ENCODE results near the gene MARCHF10. TPM values are rescaled to one million over a fixed set of nuclear protein-coding genes. Genes with fewer than 3 reads are reported as not detected.
"Not testable (repeated sequence)": the region's sequence is repeated elsewhere in the genome, so short reads cannot be mapped to it uniquely, and the experiment has no call there.

MARCHF10 gene
- total and polyA plus RNA-seq, 9 of the 15 experiments (the other 6 are each of a cell fraction or from before 2014, with no cell fraction given) = not detected

GRCh38 chr17:62698459-62698858 is 109.7 kb downstream of the MARCHF10 start:
- H4K20me1 ChIP-seq (replicated peaks; ENCODE audit: control insufficient read depth, insufficient read depth, low read length); CTCF ChIA-PET (ENCODE audit: low intra/inter-chr PET ratio); H3K9ac ChIP-seq (ENCODE audit: insufficient read depth in 1 of 2, low read depth in 2 of 2, low read length in 2 of 2); H3K4me3 ChIP-seq; ATAC-seq; H3K27ac ChIP-seq (ENCODE audit: extremely low read depth, low read depth, low read length); POLR2A ChIA-PET; H3K36me3 ChIP-seq (ENCODE audit: control insufficient read depth, insufficient read depth, low read length); H3K4me2 ChIP-seq (ENCODE audit: insufficient read depth, low read length); H3K9me1 ChIP-seq (ENCODE audit: control insufficient read depth, insufficient read depth, low read length); FAIRE-seq; H3K9me3 ChIP-seq (replicated peaks; ENCODE audit: control insufficient read depth, insufficient read depth, low read depth, low read length); DNase-seq (ENCODE audit: extremely low read depth in 1 of 4, low spot score in 3 of 4); H2AFZ ChIP-seq (ENCODE audit: low read depth, low read length); intact Hi-C loops (cut with micrococcal nuclease); H3K79me2 ChIP-seq (ENCODE audit: control insufficient read depth, insufficient read depth, low read length); BruUV-seq (replicated peaks); H3K27me3 ChIP-seq (ENCODE audit: control insufficient read depth in 2 of 2, insufficient read depth in 2 of 2, low read length in 2 of 2): not testable (repeated sequence)
- TF ChIP-seq ZBTB11 (CRISPR knock-in tag; IDR thresholded peaks at IDR 0.05) = peak in 1 of 3 experiments; percentile 16; a peak in 1 of 6 replicates
- WGBS (ENCODE audit: insufficient coverage, low coverage, missing lambda C conversion rate) = 59% methylated on average over 7 of the region's 11 CpGs
- H3K4me1 ChIP-seq (replicated peaks in 1 of 2; ENCODE audit: control insufficient read depth in 2 of 2, insufficient read depth in 2 of 2, low read length in 2 of 2) = peaks cover 15 to 29% of the 10 kb centered on the region in 2 experiments; a peak in 4 of 5 replicates
- in situ Hi-C loops (cut with MboI) = loop anchor here (25.0 kb wide), 1 partner anchor 714 kb away; no protein-coding TSS in a partner anchor

Data from K562 (cell line).